SK-N-SH (cell line): ENCODE results near the gene THBS3. TPM values are rescaled to one million over a fixed set of nuclear protein-coding genes. Genes with fewer than 3 reads are reported as not detected.
A peak's percentile ranks its signal among the peaks of the same experiment; 100 is the strongest.
"Not testable (repeated sequence)": the region's sequence is repeated elsewhere in the genome, so short reads cannot be mapped to it uniquely, and the experiment has no call there.

Experiments used
- CTCF ChIA-PET: fragments of 300-600, 350-600 bp; formaldehyde crosslinking; extraction: SDS; loops from one replicate; lab custom pipeline; 2021; lab: Yijun Ruan, JAX
- POLR2A ChIA-PET: fragments of 350-600 bp; sonication (Branson Sonifier 250); formaldehyde crosslinking; extraction: SDS; loops from one replicate; lab custom pipeline; 2020; ENCODE audit warnings: antibody characterized with exemption, inconsistent platforms; lab: Yijun Ruan, JAX
- DNase-seq: peaks from one replicate; pipeline ENCODE4 v3.0.0; 2012
- H2AFZ ChIP-seq: fragments of 200-600 bp; sonication (generic); 2 replicates; pipeline ENCODE4 v1.8.1; 2016; ENCODE audit warnings: antibody characterized with exemption, mild to moderate bottlenecking, low read depth
- H3F3A ChIP-seq: fragments of 200-600 bp; sonication (generic); replicated peaks from 2 replicates; pipeline ENCODE3; 2016; ENCODE audit warnings: antibody characterized with exemption, mild to moderate bottlenecking; ENCODE audit not compliant: insufficient read depth
- H3K27ac ChIP-seq, 2 experiments: fragments of 200-500 bp in 1 of 2; fragments of 200-600 bp in 1 of 2; sonication (Bioruptor generic) in 1 of 2; sonication (generic), shearing (Covaris generic) in 1 of 2; 2 replicates each; pipeline versions ENCODE4 v1.5.1 to v1.6.1; 2014 to 2016; ENCODE audit warnings: low read depth in 2 of 2, inconsistent platforms in 1 of 2, low read length in 1 of 2, mild to moderate bottlenecking in 1 of 2, mixed read lengths in 1 of 2
- H3K27me3 ChIP-seq: fragments of 200-600 bp; sonication (generic), shearing (Covaris generic); 2 replicates; pipeline ENCODE4 v1.6.1; 2016; ENCODE audit warnings: mixed run types; ENCODE audit not compliant: insufficient read depth
- H3K36me3 ChIP-seq, 2 experiments: fragments of 200-500 bp in 1 of 2; fragments of 200-600 bp in 1 of 2; sonication (Bioruptor generic) in 1 of 2; sonication (generic) in 1 of 2; replicated peaks in 1 of 2; 2 replicates each; pipeline versions ENCODE3 to v1.5.1; 2014 to 2016; ENCODE audit warnings: low read length in 1 of 2, mild to moderate bottlenecking in 1 of 2; ENCODE audit not compliant: insufficient read depth in 2 of 2, control insufficient read depth in 1 of 2
- H3K4me1 ChIP-seq, 2 experiments: fragments of 200-500 bp in 1 of 2; fragments of 200-600 bp in 1 of 2; sonication (Bioruptor generic) in 1 of 2; sonication (generic), shearing (Covaris generic) in 1 of 2; 2 replicates each; pipeline versions ENCODE4 v1.5.1 to v1.6.1; 2014 to 2016; ENCODE audit warnings: low read depth in 1 of 2, low read length in 1 of 2, mixed run types in 1 of 2; ENCODE audit not compliant: insufficient read depth in 2 of 2, control insufficient read depth in 1 of 2
- H3K4me2 ChIP-seq: fragments of 200-600 bp; sonication (generic), shearing (Covaris generic); 2 replicates; pipeline ENCODE4 v1.6.1; 2017; ENCODE audit warnings: mixed run types
- H3K4me3 ChIP-seq, 2 experiments: fragments of 200-500 bp in 1 of 2; fragments of 200-600 bp in 1 of 2; sonication (Bioruptor generic) in 1 of 2; sonication (generic), shearing (Covaris generic) in 1 of 2; 2 replicates each; pipeline versions ENCODE4 v1.5.1 to v1.8.1; 2014 to 2016; ENCODE audit warnings: low read depth in 2 of 2, inconsistent platforms in 1 of 2, low read length in 1 of 2, mild to moderate bottlenecking in 1 of 2, mixed read lengths in 1 of 2, moderate library complexity in 1 of 2
- H3K79me2 ChIP-seq: fragments of 200-600 bp; sonication (generic); 2 replicates; pipeline ENCODE4 v1.8.1; 2017; ENCODE audit warnings: mild to moderate bottlenecking; ENCODE audit not compliant: insufficient read depth
- H3K9ac ChIP-seq: fragments of 200-600 bp; sonication (generic); 2 replicates; pipeline ENCODE4 v1.6.1; 2017; ENCODE audit warnings: mixed run types
- H3K9me2 ChIP-seq: fragments of 200-600 bp; sonication (generic); 2 replicates; pipeline ENCODE4 v1.6.1; 2017; ENCODE audit warnings: mixed run types
- H3K9me3 ChIP-seq: fragments of 200-600 bp; sonication (generic); 2 replicates; pipeline ENCODE4 v1.6.1; 2017; ENCODE audit warnings: mixed run types, mild to moderate bottlenecking, moderate library complexity
- H4K20me1 ChIP-seq: fragments of 200-600 bp; sonication (generic); 2 replicates; pipeline ENCODE4 v1.6.1; 2017; ENCODE audit warnings: mild to moderate bottlenecking, mixed run types; ENCODE audit not compliant: insufficient read depth
- FOSL2 ChIP-seq: IDR thresholded peaks from 2 replicates; pipeline ENCODE4 v1.4.0; 2012; ENCODE audit warnings: low read depth, mild to moderate bottlenecking, moderate library complexity, borderline replicate concordance
- MXI1 ChIP-seq: IDR thresholded peaks from 2 replicates; pipeline ENCODE4 v1.6.1; 2012; ENCODE audit warnings: mild to moderate bottlenecking, low read depth, low read length, improper control_type of control experiment
- RAD21 ChIP-seq: IDR thresholded peaks from 2 replicates; pipeline ENCODE4 v1.6.1; 2012; ENCODE audit warnings: mild to moderate bottlenecking, low read length
- RFX5 ChIP-seq: IDR thresholded peaks from 2 replicates; pipeline ENCODE4 v1.6.1; 2012; ENCODE audit warnings: mild to moderate bottlenecking, improper control_type of control experiment, low read length
- WGBS: methylation state at CpG from one replicate; pipeline ENCODE4 v1.1.6; 2017; ENCODE audit warnings: low lambda C conversion rate; 5-methylcytosine and 5-hydroxymethylcytosine counted together
- polyA plus RNA-seq, 3 experiments: library from polyadenylated mRNA; depleted of rRNA; stranded (reverse); fragments of >200 nt; gene quantifications; 2 replicates each; pipeline ENCODE4 v1.2.3, GENCODE V29; 2012
- TF ChIP-seq, protein P1 (sequence below): IDR thresholded peaks from 2 replicates; pipeline ENCODE4 v1.6.1; 2012; ENCODE audit warnings: mild to moderate bottlenecking, low read depth, low read length, moderate library complexity
- TF ChIP-seq, protein P2 (sequence below): IDR thresholded peaks from 2 replicates; pipeline ENCODE4; 2012

THBS3 gene
- polyA plus RNA-seq, 1 of the 3 experiments (the other 2 are of a cell fraction), result 124 TPM

DNA sequence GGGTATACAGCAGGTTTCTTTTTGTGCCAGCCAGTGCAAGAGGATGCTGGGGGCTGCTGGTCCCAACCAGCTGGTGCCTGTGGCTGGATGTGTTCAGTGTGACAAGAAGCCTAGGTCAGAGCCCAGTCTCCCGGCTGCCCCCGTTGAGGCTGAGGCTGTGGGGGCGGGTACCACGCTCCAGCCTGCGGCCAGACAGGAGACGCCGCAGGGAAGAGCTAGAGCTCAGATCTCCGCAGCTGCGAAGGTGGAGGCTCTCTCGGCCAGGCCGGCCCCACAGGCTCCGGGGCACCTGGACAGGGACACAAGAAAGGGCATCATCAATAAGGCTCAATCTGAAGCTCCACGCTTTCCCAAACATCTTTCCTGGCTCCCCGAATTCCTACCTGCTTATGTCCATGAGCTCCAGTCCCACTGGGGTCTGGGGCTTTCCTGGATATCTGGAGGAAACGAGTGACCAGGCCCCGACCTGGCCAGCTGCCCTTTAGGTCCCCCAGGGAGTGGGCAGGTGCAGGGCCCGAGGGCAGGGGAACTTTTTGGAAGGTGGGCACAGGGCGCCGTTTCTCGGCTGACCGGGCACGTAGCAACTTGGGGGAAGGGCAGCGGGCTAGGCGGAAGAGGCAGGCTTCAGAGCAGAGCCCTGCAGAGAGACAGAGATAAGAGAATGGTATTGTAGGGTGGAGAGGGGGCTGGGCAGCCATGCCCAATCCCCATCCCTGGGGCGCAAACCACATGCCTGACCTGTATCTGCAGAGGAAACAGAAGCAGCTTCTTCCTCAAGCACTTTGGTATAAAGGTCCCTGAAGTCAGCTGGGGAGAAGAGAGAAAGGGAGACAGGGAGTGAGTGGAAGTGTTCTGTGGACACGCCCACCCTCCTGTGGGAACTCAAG lies 40.2 kb upstream of the THBS3 start:
- WGBS, result 91% methylated on average over 26 of the region's 26 CpGs
- CTCF ChIA-PET, result interaction anchor here (0.6 to 13.3 kb wide), 8 partner anchors 26 to 255 kb away, joined by 3 to 184 read pairs (median 5); partner anchors contain the start of gene RUSC1
- POLR2A ChIA-PET, result no interaction called here
- Histone ChIP-seq H3K9me2 (no peaks in the 10 kb centered on the region), H3K4me1 (peaks cover 0 to 13% of the 10 kb centered on the region in 2 experiments; a peak in 3 of 4 replicates), H3K79me2 (peaks cover 14% of the 10 kb centered on the region), H2AFZ (no peak overlapping the region), H3K4me3 (no peak overlapping the region), H3K9ac (no peak overlapping the region), H3K27me3 (no peaks in the 10 kb centered on the region), H3K36me3 (peaks cover 9 to 26% of the 10 kb centered on the region in 2 experiments), H4K20me1 (no peaks in the 10 kb centered on the region), H3K4me2 (no peak overlapping the region), H3F3A (peaks cover 35% of the 10 kb centered on the region), H3K9me3 (no peaks in the 10 kb centered on the region), H3K27ac (no peak overlapping the region)
- DNase-seq, result no peak
- TF ChIP-seq FOSL2, result no peak

DNA sequence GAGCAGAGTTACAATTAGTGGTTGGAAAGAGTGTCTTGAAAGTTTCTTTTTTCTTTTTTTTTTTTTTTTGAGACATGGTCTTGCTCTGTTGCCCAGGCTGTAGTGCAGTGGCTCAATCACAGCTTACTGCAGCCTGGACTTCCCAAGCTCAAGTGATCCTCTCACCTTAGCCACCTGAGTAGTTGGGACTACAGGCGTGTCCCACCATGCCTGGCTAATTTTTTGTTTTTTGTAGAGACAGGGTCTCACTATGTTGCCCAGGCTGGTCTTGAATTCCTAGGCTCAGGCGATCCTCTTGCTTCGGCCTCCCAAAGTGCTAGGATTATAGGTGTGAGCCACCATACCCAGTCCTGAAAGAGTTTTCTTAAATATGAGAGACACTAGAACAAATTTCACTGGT lies 39.1 kb upstream of the THBS3 start:
- Histone ChIP-seq H3K4me1 (peaks cover 0 to 15% of the 10 kb centered on the region in 2 experiments; a peak in 3 of 4 replicates), H3K79me2 (peaks cover 20% of the 10 kb centered on the region), H3K36me3 (peaks cover 9 to 26% of the 10 kb centered on the region in 2 experiments), H3F3A (peaks cover 35% of the 10 kb centered on the region)
- H3K4me2 ChIP-seq, DNase-seq, H4K20me1 ChIP-seq, H3K27me3 ChIP-seq, H3K9me2 ChIP-seq, H3K9ac ChIP-seq, H3K9me3 ChIP-seq, H3K4me3 ChIP-seq, H3K27ac ChIP-seq, POLR2A ChIA-PET, H2AFZ ChIP-seq: not testable (repeated sequence)
- 97% methylated on average over 3 of the region's 3 CpGs for WGBS
- CTCF ChIA-PET, result interaction anchor here (1.2 to 13.3 kb wide), 3 partner anchors 61 to 78 kb away, joined by 3 to 184 read pairs (median 8); partner anchors contain the start of gene RUSC1

DNA sequence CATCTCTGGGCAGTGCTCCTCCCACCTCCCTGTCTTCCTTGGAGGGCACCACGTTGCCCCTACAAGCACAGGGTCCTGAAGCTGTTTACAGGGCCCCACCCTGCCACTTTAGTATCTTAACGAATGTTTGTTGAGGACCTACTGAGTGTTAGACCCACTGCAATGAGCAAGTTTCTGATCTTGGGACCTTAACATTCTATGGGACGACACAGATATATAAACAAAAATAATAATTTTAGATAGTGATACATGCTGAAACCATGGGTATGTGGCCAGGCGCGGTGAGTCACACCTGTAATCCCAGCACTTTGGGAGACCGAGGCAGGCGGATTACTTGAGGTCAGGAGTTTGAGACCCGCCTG lies 37.4 kb upstream of the THBS3 start:
- H3F3A ChIP-seq, result peaks cover 26% of the 10 kb centered on the region
- 75% methylated on average over 8 of the region's 8 CpGs for WGBS
- no peak for DNase-seq
- no peaks in the 10 kb centered on the region for H3K27me3 ChIP-seq
- ChIA-PET POLR2A (interaction anchor here (0.6 to 2.4 kb wide), 6 partner anchors 17 to 154 kb away, joined by 3 to 6 read pairs (median 4); partner anchors contain the start of genes CLK2 and SCAMP3), CTCF (interaction anchor here (0.8 to 13.3 kb wide), 8 partner anchors 10 to 80 kb away, joined by 3 to 184 read pairs (median 3); partner anchors contain the start of genes ENTREP3 and RUSC1)
- peaks cover 24% of the 10 kb centered on the region for H3K79me2 ChIP-seq
- H4K20me1 ChIP-seq, result no peaks in the 10 kb centered on the region
- H3K36me3 ChIP-seq, result peaks cover 9 to 21% of the 10 kb centered on the region in 2 experiments
- peak overlapping the region; percentile 60 for H3K9ac ChIP-seq
- H3K4me3 ChIP-seq, result peak overlapping the region; percentile 49 to 65
- H2AFZ ChIP-seq, result peak overlapping the region; percentile 84
- H3K9me3 ChIP-seq, result no peaks in the 10 kb centered on the region
- no peaks in the 10 kb centered on the region for H3K9me2 ChIP-seq
- H3K4me2 ChIP-seq, result peak overlapping the region; percentile 87
- peak overlapping the region; percentile 75 to 92 for H3K27ac ChIP-seq
- TF ChIP-seq, protein P1, sequence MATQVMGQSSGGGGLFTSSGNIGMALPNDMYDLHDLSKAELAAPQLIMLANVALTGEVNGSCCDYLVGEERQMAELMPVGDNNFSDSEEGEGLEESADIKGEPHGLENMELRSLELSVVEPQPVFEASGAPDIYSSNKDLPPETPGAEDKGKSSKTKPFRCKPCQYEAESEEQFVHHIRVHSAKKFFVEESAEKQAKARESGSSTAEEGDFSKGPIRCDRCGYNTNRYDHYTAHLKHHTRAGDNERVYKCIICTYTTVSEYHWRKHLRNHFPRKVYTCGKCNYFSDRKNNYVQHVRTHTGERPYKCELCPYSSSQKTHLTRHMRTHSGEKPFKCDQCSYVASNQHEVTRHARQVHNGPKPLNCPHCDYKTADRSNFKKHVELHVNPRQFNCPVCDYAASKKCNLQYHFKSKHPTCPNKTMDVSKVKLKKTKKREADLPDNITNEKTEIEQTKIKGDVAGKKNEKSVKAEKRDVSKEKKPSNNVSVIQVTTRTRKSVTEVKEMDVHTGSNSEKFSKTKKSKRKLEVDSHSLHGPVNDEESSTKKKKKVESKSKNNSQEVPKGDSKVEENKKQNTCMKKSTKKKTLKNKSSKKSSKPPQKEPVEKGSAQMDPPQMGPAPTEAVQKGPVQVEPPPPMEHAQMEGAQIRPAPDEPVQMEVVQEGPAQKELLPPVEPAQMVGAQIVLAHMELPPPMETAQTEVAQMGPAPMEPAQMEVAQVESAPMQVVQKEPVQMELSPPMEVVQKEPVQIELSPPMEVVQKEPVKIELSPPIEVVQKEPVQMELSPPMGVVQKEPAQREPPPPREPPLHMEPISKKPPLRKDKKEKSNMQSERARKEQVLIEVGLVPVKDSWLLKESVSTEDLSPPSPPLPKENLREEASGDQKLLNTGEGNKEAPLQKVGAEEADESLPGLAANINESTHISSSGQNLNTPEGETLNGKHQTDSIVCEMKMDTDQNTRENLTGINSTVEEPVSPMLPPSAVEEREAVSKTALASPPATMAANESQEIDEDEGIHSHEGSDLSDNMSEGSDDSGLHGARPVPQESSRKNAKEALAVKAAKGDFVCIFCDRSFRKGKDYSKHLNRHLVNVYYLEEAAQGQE, result no peak
- TF ChIP-seq RFX5 (no peak), MXI1 (0 out of 2 replicates have a peak, but pooled peaks have one; percentile 17), RAD21 (no peak)
- TF ChIP-seq, protein P2, sequence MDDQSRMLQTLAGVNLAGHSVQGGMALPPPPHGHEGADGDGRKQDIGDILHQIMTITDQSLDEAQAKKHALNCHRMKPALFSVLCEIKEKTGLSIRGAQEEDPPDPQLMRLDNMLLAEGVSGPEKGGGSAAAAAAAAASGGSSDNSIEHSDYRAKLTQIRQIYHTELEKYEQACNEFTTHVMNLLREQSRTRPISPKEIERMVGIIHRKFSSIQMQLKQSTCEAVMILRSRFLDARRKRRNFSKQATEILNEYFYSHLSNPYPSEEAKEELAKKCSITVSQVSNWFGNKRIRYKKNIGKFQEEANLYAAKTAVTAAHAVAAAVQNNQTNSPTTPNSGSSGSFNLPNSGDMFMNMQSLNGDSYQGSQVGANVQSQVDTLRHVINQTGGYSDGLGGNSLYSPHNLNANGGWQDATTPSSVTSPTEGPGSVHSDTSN, result no peak
- H3K4me1 ChIP-seq, result peaks cover 0 to 23% of the 10 kb centered on the region in 2 experiments; a peak in 3 of 4 replicates
